Measurements from ENCODE around the gene NINJ1.

- TF ChIP-seq, protein P1, sequence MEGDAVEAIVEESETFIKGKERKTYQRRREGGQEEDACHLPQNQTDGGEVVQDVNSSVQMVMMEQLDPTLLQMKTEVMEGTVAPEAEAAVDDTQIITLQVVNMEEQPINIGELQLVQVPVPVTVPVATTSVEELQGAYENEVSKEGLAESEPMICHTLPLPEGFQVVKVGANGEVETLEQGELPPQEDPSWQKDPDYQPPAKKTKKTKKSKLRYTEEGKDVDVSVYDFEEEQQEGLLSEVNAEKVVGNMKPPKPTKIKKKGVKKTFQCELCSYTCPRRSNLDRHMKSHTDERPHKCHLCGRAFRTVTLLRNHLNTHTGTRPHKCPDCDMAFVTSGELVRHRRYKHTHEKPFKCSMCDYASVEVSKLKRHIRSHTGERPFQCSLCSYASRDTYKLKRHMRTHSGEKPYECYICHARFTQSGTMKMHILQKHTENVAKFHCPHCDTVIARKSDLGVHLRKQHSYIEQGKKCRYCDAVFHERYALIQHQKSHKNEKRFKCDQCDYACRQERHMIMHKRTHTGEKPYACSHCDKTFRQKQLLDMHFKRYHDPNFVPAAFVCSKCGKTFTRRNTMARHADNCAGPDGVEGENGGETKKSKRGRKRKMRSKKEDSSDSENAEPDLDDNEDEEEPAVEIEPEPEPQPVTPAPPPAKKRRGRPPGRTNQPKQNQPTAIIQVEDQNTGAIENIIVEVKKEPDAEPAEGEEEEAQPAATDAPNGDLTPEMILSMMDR (IDR thresholded peaks at IDR 0.05) = no peak
- no peak for TF ChIP-seq POLR2A (IDR thresholded peaks at IDR 0.05)
Measured at GRCh38 chr9:93110311-93110855, 23.7 kb downstream of the NINJ1 start.
